BE2C (cell line): Measurements from ENCODE around the gene VDR.

Experiments
- DNase-seq: peaks from one replicate; pipeline ENCODE4 v3.0.0-alpha.2; 2020
- H3K27me3 ChIP-seq: fragments of 250-450 bp; sonication (Bioruptor Pico); 2 replicates; pipeline ENCODE4 v1.5.1; 2020; ENCODE audit warnings: mild to moderate bottlenecking
- H3K36me3 ChIP-seq: fragments of 250-450 bp; sonication (Bioruptor Pico); 2 replicates; pipeline ENCODE4 v1.5.1; 2020; ENCODE audit warnings: mild to moderate bottlenecking
- H3K4me1 ChIP-seq: fragments of 250-450 bp; sonication (Bioruptor Pico); 2 replicates; pipeline ENCODE4 v1.5.1; 2020
- H3K4me3 ChIP-seq: 2 replicates; pipeline ENCODE4 v1.5.1; 2011; ENCODE audit warnings: low read depth, low read length
- H3K9me3 ChIP-seq: fragments of 250-450 bp; sonication (Bioruptor Pico); 2 replicates; pipeline ENCODE4 v1.5.1; 2020
- CTCF ChIP-seq: IDR thresholded peaks from 2 replicates; pipeline ENCODE4 v1.5.1; 2012; ENCODE audit warnings: mild to moderate bottlenecking, low read depth, low read length

Gene VDR

GRCh38 chr12:47946413-47947323, 41.9 kb upstream of the VDR start:
- TF ChIP-seq CTCF: no peak
- H3K9me3 ChIP-seq: no peaks in the 10 kb centered on the region
- H3K4me1 ChIP-seq: no peaks in the 10 kb centered on the region
- H3K4me3 ChIP-seq: no peak overlapping the region
- H3K27me3 ChIP-seq: no peaks in the 10 kb centered on the region
- no peak for DNase-seq
- H3K36me3 ChIP-seq: no peaks in the 10 kb centered on the region

GRCh38 chr12:47945341-47945728, 40.5 kb upstream of the VDR start:
- Histone ChIP-seq H3K4me1 (no peaks in the 10 kb centered on the region), H3K27me3 (no peaks in the 10 kb centered on the region), H3K4me3 (no peak overlapping the region), H3K36me3 (no peaks in the 10 kb centered on the region), H3K9me3 (no peaks in the 10 kb centered on the region)
- DNase-seq: no peak
- TF ChIP-seq CTCF: no peak

DNA sequence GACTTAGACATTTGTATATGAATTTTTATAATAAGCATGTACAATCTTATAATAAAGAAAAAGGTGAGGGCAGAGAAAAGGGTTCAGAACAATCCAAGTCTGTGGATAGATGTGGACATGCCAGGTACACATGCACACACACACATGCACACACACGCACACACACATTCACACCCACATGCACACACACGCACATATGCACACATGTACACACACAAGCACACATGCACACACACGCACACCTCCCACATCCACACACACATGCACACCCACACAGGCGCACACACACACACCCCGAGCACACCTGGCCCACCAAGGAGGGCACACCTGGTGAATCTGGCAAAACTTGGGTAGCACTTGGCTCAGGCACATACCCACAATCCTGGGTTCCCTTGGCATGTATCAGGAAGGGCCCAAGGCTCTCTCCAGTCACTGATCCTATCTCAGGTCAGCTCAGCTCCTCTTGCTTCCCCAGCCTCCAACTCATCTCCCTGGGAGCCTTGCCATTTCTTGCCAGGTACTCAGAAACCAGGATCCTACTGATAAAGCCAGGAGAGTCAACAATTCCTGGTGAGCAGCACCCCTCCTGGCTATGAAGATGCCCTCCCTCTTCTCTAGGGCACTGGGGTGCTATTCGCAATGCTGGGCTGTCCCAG, 40.0 kb upstream of the VDR start:
- Histone ChIP-seq H3K4me1 (no peaks in the 10 kb centered on the region), H3K36me3 (no peaks in the 10 kb centered on the region), H3K9me3 (no peaks in the 10 kb centered on the region), H3K4me3 (no peak overlapping the region), H3K27me3 (no peaks in the 10 kb centered on the region)
- no peak for DNase-seq
- TF ChIP-seq CTCF: no peak

DNA sequence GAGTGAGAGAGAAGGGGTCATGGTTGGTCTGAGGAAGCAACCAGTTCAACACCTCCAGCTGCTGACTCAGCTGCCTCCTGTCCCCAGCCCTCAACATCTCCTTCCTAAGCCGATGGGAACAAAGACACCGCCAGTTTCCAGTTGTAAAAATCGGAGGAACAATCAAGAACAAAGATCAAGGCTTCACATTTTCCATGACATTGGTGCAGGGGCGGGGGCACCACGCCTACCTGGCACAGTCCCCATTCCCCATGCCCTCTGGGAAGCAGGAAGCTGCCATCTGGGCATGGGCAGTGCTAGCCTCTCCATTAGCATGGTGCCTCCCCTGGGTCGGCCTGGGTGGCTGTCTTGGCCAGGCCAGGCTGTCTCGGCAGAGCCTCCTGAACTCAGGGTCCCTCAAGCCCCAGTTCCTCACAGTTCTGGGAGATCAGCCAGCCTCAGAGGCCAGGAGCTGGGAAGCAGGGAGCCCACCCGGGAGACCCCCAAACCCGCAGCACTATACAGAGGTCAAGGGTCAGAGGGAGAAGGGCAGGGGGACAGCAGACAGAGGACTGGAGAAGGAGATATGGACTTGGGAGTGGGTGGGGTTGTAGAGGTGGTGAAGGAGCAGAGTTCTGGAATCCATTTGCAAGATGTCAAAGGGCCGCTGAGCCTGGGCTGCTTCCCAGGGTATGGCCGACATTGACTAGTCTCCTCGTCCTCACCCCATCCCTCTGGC, 39.0 kb upstream of the VDR start:
- Histone ChIP-seq H3K9me3 (no peaks in the 10 kb centered on the region), H3K27me3 (no peaks in the 10 kb centered on the region), H3K36me3 (no peaks in the 10 kb centered on the region), H3K4me3 (no peak overlapping the region), H3K4me1 (no peaks in the 10 kb centered on the region)
- no peak for TF ChIP-seq CTCF
- no peak for DNase-seq

- Histone ChIP-seq H3K4me1 (no peaks in the 10 kb centered on the region), H3K27me3 (no peaks in the 10 kb centered on the region), H3K4me3 (no peak overlapping the region), H3K9me3 (no peaks in the 10 kb centered on the region), H3K36me3 (no peaks in the 10 kb centered on the region)
- TF ChIP-seq CTCF: no peak
- DNase-seq: no peak
Measured at GRCh38 chr12:47942614-47943225, 37.9 kb upstream of the VDR start.
